MM.1S (cell line): Measurements from ENCODE around the gene TACC2.

Source experiments
- CTCF ChIP-seq: fragments of 300-600 bp; sonication (generic); IDR thresholded peaks from 2 replicates; pipeline ENCODE4 v1.5.1; 2016; ENCODE audit warnings: antibody characterized with exemption, low read length, mixed read lengths
- EZH2 ChIP-seq: fragments of 300-600 bp; sonication (generic); optimal IDR thresholded peaks from 2 replicates; pipeline ENCODE3; 2017; ENCODE audit warnings: low read depth, mild to moderate bottlenecking, antibody characterized with exemption, low read length, mixed read lengths
- EZH2phosphoT487 ChIP-seq: fragments of 300-600 bp; sonication (generic); IDR thresholded peaks from 2 replicates; pipeline ENCODE4 v1.6.1; 2018; ENCODE audit warnings: antibody characterized with exemption, low read length

- TF ChIP-seq CTCF (no peak), EZH2phosphoT487 (no peak), EZH2 (no peak)
Observed at GRCh38 chr10:122168101-122168500, 179.1 kb downstream of the TACC2 start.
